HEK293 (cell line): ENCODE measurements around the gene SMTNL2.

ENCODE experiments used
- KLF16 ChIP-seq: fragments of 450-650 bp; formaldehyde crosslinking; IDR thresholded peaks from 2 replicates; pipeline ENCODE4 v1.5.1; 2017; ENCODE audit warnings: missing biosample characterization, missing genetic modification characterization
- ZFP41 ChIP-seq: fragments of 450-650 bp; formaldehyde crosslinking; IDR thresholded peaks from 2 replicates; pipeline ENCODE4 v1.5.1; 2016; ENCODE audit warnings: missing biosample characterization, missing genetic modification characterization, borderline replicate concordance
- ZNF214 ChIP-seq: fragments of 450-650 bp; formaldehyde crosslinking; IDR thresholded peaks from 2 replicates; pipeline ENCODE4 v1.5.1; 2017; ENCODE audit warnings: missing biosample characterization, mild to moderate bottlenecking, missing genetic modification characterization, borderline replicate concordance
- ZNF26 ChIP-seq: fragments of 450-650 bp; formaldehyde crosslinking; IDR thresholded peaks from 2 replicates; pipeline ENCODE4 v1.5.1; 2016; ENCODE audit warnings: missing biosample characterization, missing genetic modification characterization
- ZNF366 ChIP-seq: fragments of 450-650 bp; formaldehyde crosslinking; conservative IDR thresholded peaks from 2 replicates; pipeline ENCODE4 v1.5.1; 2016; ENCODE audit warnings: missing biosample characterization, missing genetic modification characterization
- ZNF837 ChIP-seq: fragments of 450-650 bp; formaldehyde crosslinking; IDR thresholded peaks from 2 replicates; pipeline ENCODE4 v1.5.1; 2016; ENCODE audit warnings: missing biosample characterization, missing genetic modification characterization
- TF ChIP-seq, protein P1 (sequence below): fragments of 450-650 bp; formaldehyde crosslinking; IDR thresholded peaks from 2 replicates; pipeline ENCODE4 v1.5.1; 2016; ENCODE audit warnings: missing biosample characterization, missing genetic modification characterization

DNA sequence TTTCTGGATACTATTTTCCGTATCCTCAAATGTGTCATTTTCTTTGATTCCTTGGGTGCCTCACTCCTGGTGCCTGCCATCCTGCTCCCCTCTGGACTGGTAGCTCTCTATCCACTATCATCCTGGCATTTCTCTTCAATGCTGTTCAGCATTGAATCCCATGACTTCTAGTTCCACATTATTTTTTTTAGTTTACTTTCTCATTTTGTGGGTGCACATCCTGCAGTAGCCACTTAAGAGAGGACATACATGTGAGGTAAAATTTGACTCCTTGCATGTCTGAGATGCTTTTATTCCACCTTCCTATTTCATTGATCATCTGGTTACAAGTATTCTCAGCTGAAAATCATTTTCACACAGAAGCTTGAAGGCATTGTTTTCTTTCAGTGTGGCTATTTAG, 38.0 kb downstream of the SMTNL2 start:
- TF ChIP-seq, protein P1, sequence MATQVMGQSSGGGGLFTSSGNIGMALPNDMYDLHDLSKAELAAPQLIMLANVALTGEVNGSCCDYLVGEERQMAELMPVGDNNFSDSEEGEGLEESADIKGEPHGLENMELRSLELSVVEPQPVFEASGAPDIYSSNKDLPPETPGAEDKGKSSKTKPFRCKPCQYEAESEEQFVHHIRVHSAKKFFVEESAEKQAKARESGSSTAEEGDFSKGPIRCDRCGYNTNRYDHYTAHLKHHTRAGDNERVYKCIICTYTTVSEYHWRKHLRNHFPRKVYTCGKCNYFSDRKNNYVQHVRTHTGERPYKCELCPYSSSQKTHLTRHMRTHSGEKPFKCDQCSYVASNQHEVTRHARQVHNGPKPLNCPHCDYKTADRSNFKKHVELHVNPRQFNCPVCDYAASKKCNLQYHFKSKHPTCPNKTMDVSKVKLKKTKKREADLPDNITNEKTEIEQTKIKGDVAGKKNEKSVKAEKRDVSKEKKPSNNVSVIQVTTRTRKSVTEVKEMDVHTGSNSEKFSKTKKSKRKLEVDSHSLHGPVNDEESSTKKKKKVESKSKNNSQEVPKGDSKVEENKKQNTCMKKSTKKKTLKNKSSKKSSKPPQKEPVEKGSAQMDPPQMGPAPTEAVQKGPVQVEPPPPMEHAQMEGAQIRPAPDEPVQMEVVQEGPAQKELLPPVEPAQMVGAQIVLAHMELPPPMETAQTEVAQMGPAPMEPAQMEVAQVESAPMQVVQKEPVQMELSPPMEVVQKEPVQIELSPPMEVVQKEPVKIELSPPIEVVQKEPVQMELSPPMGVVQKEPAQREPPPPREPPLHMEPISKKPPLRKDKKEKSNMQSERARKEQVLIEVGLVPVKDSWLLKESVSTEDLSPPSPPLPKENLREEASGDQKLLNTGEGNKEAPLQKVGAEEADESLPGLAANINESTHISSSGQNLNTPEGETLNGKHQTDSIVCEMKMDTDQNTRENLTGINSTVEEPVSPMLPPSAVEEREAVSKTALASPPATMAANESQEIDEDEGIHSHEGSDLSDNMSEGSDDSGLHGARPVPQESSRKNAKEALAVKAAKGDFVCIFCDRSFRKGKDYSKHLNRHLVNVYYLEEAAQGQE (tag by site-specific recombination), result no peak
- TF ChIP-seq ZNF214 (no peak), KLF16 (tag by site-specific recombination) (no peak), ZNF26 (tag by site-specific recombination) (no peak), ZFP41 (tag by site-specific recombination) (no peak), ZNF837 (tag by site-specific recombination) (no peak), ZNF366 (no peak)
